Transverse colon (tissue), 4 donors: ENCODE results near the gene MYBPH. TPM values are rescaled to one million over a fixed set of nuclear protein-coding genes. Genes with fewer than 3 reads are reported as not detected.

Experiments used
- DNase-seq: peaks from one replicate; pipeline ENCODE4 v3.0.0-alpha.2; 2019
- H3K27ac ChIP-seq, 4 donors: fragments of 200-600 bp; sonication (generic); 2 replicates each; pipeline ENCODE4 v1.5.1; 2016 to 2018; ENCODE audit warnings: inconsistent platforms in 4 of 4
- H3K27me3 ChIP-seq: fragments of 200-600 bp; sonication (generic); 2 replicates; pipeline ENCODE4 v1.5.1; 2017; ENCODE audit warnings: inconsistent platforms
- H3K36me3 ChIP-seq, 4 donors: fragments of 200-600 bp; sonication (generic); 2 replicates each; pipeline ENCODE4 v1.5.1; 2017 to 2019; ENCODE audit warnings: inconsistent platforms in 4 of 4
- H3K4me1 ChIP-seq, 4 donors: fragments of 200-600 bp; sonication (generic); 2 replicates each; pipeline ENCODE4 v1.5.1; 2017 to 2020; ENCODE audit warnings: inconsistent platforms in 4 of 4
- H3K4me3 ChIP-seq, 4 donors: fragments of 200-600 bp; sonication (generic); 1 replicate in 1 of 4; 2 replicates in 3 of 4; pipeline versions ENCODE4 v1.5.1 to v1.6.1; 2017 to 2019; ENCODE audit warnings: inconsistent platforms in 4 of 4
- H3K9me3 ChIP-seq, 2 donors: fragments of 200-600 bp; sonication (generic); 2 replicates each; pipeline ENCODE4 v1.5.1; 2017 to 2019; ENCODE audit warnings: inconsistent platforms in 2 of 2
- EP300 ChIP-seq: sonication (generic); formaldehyde crosslinking; IDR thresholded peaks from one replicate; pipeline ENCODE4 v1.6.1; 2017; ENCODE audit warnings: antibody characterized with exemption, low read depth
- POLR2A ChIP-seq: fragments of 450-650 bp; IDR thresholded peaks from one replicate; pipeline ENCODE4 v1.6.1; 2016; ENCODE audit warnings: antibody characterized with exemption, mild to moderate bottlenecking, moderate library complexity
- POLR2AphosphoS5 ChIP-seq, 3 donors: sonication (generic); formaldehyde crosslinking; IDR thresholded peaks; one replicate each; pipeline ENCODE4 v1.6.1; 2016; ENCODE audit warnings: antibody characterized with exemption in 3 of 3
- WGBS, 2 donors: methylation state at CpG; one replicate each; pipeline ENCODE4 v1.1.5; 2018; ENCODE audit warnings: low coverage in 1 of 2; 5-methylcytosine and 5-hydroxymethylcytosine counted together
- in situ Hi-C, 4 donors: fragments of 200-750 bp; cut with MboI; loops; one replicate each; pipeline versions ENCODE4 v1.15.0 to v1.15.1; 2017; ENCODE audit warnings: low sequenced_read_pairs in 3 of 4, low pct_ligation_motif_present in 1 of 4, low pct_unique_long_range_greater_than_20kb in 1 of 4
- intact Hi-C: fragments of 100-400 bp; cut with DNase I; formaldehyde crosslinking; loops from one replicate; pipeline ENCODE4 v1.15.1; 2023; ENCODE audit warnings: low total_unique reads
- total RNA-seq, 4 donors: library from RNA; depleted of rRNA; stranded (reverse); fragments of >200 nt; gene quantifications; one replicate each; pipeline ENCODE4 v1.1.0, GENCODE V29; 2016
- TF ChIP-seq, protein P1 (sequence below), 5 experiments: fragments of 200-600 bp in 3 of 5; fragments of 450-650 bp in 2 of 5; sonication (generic) in 3 of 5; IDR thresholded peaks; 1 replicate in 2 of 5; 2 replicates in 3 of 5; pipeline ENCODE4 v1.5.1; 2016 to 2017; ENCODE audit warnings: antibody characterized with exemption in 5 of 5, inconsistent platforms in 3 of 5, mild to moderate bottlenecking in 2 of 5, moderate library complexity in 1 of 5

Gene MYBPH
- total RNA-seq, 4 donors from 2014 or later: not detected

GRCh38 chr1:203171341-203172183, 4.1 kb downstream of the MYBPH start:
- Histone ChIP-seq H3K36me3 (no peaks in the 10 kb centered on the region), H3K27ac (no peak overlapping the region), H3K9me3 (no peaks in the 10 kb centered on the region), H3K4me1 (peaks cover 0 to 12% (median 4%) of the 10 kb centered on the region in 4 donors), H3K4me3 (no peak overlapping the region), H3K27me3 (no peaks in the 10 kb centered on the region)
- in situ Hi-C loops: no loop called here
- TF ChIP-seq, protein P1, sequence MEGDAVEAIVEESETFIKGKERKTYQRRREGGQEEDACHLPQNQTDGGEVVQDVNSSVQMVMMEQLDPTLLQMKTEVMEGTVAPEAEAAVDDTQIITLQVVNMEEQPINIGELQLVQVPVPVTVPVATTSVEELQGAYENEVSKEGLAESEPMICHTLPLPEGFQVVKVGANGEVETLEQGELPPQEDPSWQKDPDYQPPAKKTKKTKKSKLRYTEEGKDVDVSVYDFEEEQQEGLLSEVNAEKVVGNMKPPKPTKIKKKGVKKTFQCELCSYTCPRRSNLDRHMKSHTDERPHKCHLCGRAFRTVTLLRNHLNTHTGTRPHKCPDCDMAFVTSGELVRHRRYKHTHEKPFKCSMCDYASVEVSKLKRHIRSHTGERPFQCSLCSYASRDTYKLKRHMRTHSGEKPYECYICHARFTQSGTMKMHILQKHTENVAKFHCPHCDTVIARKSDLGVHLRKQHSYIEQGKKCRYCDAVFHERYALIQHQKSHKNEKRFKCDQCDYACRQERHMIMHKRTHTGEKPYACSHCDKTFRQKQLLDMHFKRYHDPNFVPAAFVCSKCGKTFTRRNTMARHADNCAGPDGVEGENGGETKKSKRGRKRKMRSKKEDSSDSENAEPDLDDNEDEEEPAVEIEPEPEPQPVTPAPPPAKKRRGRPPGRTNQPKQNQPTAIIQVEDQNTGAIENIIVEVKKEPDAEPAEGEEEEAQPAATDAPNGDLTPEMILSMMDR (IDR thresholded peaks at IDR 0.05): no peak
- no peak for TF ChIP-seq POLR2AphosphoS5 (IDR thresholded peaks at IDR 0.05)
- no peak for TF ChIP-seq POLR2A
- no peak for TF ChIP-seq EP300
- 87% methylated on average over 22 of the region's 22 CpGs; no CpG with 5 or more reads in 1 of the 2 donors for WGBS, 2 donors
- intact Hi-C loops: loop anchor here (1.0 kb wide), 1 partner anchor 131 kb away; no protein-coding TSS in a partner anchor
- no peak for DNase-seq

- H3K4me1 ChIP-seq: peaks cover 0 to 15% (median 4%) of the 10 kb centered on the region in 4 donors
- no peaks in the 10 kb centered on the region for H3K9me3 ChIP-seq
- in situ Hi-C loops (no loop called here), intact Hi-C loops (loop anchor here (1.0 kb wide), 1 partner anchor 130 kb away; no protein-coding TSS in a partner anchor)
- no peak for DNase-seq
- no peaks in the 10 kb centered on the region for H3K36me3 ChIP-seq
- H3K4me3 ChIP-seq: no peak overlapping the region
- H3K27ac ChIP-seq: no peak overlapping the region
- 84% methylated on average over 8 of the region's 8 CpGs; no CpG with 5 or more reads in 1 of the 2 donors for WGBS, 2 donors
- H3K27me3 ChIP-seq: no peaks in the 10 kb centered on the region
- TF ChIP-seq POLR2AphosphoS5 (IDR thresholded peaks at IDR 0.05) (no peak), POLR2A (no peak), EP300 (no peak)
- TF ChIP-seq, protein P1 (IDR thresholded peaks at IDR 0.05): no peak
Observed at GRCh38 chr1:203170625-203171330, 4.8 kb downstream of the MYBPH start.

GRCh38 chr1:203169770-203170520, 5.7 kb downstream of the MYBPH start:
- no peak for DNase-seq
- Histone ChIP-seq H3K27ac (no peak overlapping the region), H3K9me3 (no peaks in the 10 kb centered on the region), H3K4me3 (no peak overlapping the region), H3K4me1 (peaks cover 0 to 10% (median 4%) of the 10 kb centered on the region in 4 donors), H3K27me3 (no peaks in the 10 kb centered on the region), H3K36me3 (no peaks in the 10 kb centered on the region)
- intact Hi-C loops (loop anchor here (5.0 kb wide), 1 partner anchor 1713 kb away; no protein-coding TSS in a partner anchor), in situ Hi-C loops (no loop called here)
- TF ChIP-seq POLR2AphosphoS5 (IDR thresholded peaks at IDR 0.05): no peak
- no peak for TF ChIP-seq POLR2A
- WGBS, 2 donors: 58 to 89% methylated on average over 2 to 21 of the region's 21 CpGs

DNA sequence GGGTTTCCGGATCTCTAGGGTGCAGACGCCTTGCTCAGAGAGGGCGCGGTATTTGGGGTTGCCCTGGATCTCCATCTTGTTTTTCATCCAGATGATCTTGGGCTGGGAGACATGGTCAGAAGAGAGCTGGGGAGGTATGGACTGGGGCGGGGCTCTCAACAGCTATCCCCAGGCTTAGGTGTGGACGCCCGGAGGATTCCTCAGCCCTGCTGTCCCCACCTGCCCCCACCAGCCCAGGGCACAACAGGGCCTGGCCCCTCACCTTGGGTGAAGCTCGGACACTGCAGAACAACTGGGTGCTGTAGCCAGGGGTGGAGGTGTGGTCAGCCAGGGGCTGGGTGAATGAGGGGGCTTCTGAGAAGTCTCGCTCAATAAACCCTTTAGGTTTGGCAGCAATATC, 6.6 kb downstream of the MYBPH start:
- Histone ChIP-seq H3K9me3 (no peaks in the 10 kb centered on the region), H3K36me3 (no peaks in the 10 kb centered on the region), H3K4me3 (no peak overlapping the region), H3K27me3 (no peaks in the 10 kb centered on the region), H3K27ac (no peak overlapping the region), H3K4me1 (peaks cover 0 to 10% (median 4%) of the 10 kb centered on the region in 4 donors)
- intact Hi-C loops: loop anchor here (5.0 kb wide), 1 partner anchor 1712 kb away; no protein-coding TSS in a partner anchor
- in situ Hi-C loops: no loop called here
- TF ChIP-seq EP300: no peak
- TF ChIP-seq POLR2A: no peak
- TF ChIP-seq, protein P1 (IDR thresholded peaks at IDR 0.05): no peak
- no peak for TF ChIP-seq POLR2AphosphoS5 (IDR thresholded peaks at IDR 0.05)
- 83 to 87% methylated on average over 1 to 9 of the region's 9 CpGs for WGBS, 2 donors
- no peak for DNase-seq
